ENCODE results near the gene CBY1. TPM values are rescaled to one million over a fixed set of nuclear protein-coding genes. Genes with fewer than 3 reads are reported as not detected.
"Not testable (repeated sequence)": the region's sequence is repeated elsewhere in the genome, so short reads cannot be mapped to it uniquely, and the experiment has no call there.

The CBY1 gene
- total RNA-seq: 10 to 100 TPM; 22.3 to 25.2 TPM
- long read RNA-seq, donor 1, transcript CBY1-201 (5 exons, 1,133 nt): major isoform, 8 of 12 reads
- long read RNA-seq, donor 1, partial matches to known transcripts: 0 of 12 reads
- long read RNA-seq, donor 1, other reads (novel, unspliced or antisense): 3 of 12 reads
- long read RNA-seq, donor 2, transcript CBY1-201 (5 exons, 1,133 nt): major isoform, 10 of 18 reads
- long read RNA-seq, donor 2, partial matches to known transcripts: 1 of 18 reads
- long read RNA-seq, donor 2, other reads (novel, unspliced or antisense): 3 of 18 reads

DNA sequence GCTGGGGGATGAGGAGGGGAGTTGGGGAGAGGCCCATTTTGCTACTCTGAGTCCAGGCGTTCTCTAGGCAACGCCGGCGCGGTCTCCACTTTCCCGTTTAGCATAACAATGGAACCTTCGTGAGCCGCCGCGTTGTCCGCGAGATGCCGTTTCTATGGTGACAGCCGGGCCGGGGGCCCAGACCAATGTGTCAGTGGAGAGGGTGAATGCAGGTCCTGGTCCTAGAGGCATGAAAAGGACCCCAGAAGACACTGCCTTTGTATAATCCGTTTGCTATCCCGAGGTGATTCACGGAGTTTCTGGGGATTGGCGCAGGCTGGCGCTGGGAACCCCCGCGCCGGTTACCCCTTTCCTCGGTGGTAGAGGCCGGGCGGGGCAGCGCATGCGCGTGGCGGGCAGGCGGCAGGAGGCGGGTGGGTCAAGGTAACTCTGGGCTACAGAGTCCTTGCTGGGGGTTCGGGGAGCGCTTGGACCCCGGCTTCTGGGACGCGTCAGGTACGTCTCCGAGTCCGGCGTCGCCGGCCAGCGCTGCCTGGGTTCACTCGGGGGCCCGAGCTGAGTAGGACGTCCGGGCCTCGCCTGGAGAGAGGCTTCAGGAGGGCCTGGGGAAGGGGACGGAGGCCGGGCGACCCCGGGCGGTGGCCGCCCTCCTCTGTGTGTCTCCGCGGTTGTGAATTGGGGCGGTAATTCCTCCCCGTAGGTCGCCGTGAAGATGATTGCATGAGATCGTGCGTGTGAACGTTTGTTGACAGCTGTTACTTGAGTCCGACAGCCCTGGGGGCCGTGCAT is at the start of gene CBY1, which contains the start of gene FAM227A:
Gene CBY1 (plus strand): TSS at position 383 of the 789 bp plus-strand sequence. CDS start 11,417 bp downstream, outside the sequence.
Gene FAM227A (minus strand): TSS at position 137 of the 789 bp plus-strand sequence. CDS start 6,224 bp downstream, outside the sequence.
- intact Hi-C loops (cut with DNase I): no loop called here
- DNase-seq (ENCODE audit: low spot score): peak; percentile 96

DNA sequence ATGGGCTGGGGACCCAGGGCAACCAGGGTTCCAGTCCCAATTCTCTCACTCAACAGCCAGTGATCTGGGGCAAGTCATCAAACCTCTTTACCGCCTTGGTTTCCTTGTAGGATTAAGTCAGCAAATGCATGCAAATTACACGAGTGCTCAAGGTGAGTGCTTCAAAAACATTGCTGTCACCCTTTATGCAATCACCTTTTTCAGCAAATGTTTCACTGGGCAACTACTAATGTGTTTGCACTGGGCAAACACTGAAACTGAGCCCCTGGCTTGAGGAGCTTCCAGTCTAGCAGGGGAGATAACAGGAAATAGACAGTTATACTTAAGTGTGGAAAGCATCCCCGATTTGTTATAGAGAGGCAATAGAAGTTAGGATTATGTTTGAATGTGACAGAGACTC is 48.8 kb upstream of the CBY1 start:
- intact Hi-C loops (cut with DNase I): no loop called here

DNA sequence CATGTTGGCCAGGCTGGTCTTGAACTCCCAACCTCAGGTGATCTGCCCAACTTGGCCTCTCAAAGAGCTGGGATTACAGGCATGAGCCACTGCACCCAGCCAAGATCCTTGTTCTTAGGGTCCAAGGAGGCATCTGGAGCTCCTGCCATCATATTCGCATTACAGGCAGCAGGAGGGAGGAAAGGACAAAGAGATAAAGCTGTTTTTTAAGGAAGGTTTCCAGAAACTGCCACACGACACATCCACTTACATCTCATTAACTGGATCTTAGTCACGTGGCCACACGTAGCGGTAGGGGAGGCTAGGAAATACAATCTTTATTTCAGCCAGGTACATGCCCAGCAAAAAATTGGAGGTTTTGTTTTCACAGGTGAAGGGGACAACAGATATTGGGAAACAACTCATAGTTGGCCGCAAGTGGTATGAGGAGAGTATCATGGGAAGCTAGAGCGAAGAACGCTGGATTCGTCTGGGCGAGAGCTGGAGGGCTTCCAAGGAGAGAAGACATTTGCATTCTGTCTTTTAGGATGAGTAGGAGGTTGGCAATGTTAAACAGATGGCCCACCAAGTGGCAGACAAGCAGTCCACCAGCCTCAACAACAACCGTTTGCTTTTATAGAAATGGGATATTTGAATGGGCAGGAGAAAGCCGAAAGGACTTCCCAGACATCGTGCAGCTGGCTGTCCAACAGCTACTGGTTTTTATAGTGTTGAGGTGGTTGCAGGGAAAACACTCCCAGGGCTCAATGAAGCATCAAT is 47.3 kb upstream of the CBY1 start:
- DNase-seq (ENCODE audit: low spot score): no peak
- intact Hi-C loops (cut with DNase I): no loop called here

More for the DNA sequence above, 48.8 kb upstream of the CBY1 start:
- DNase-seq (ENCODE audit: low spot score): no peak

DNA sequence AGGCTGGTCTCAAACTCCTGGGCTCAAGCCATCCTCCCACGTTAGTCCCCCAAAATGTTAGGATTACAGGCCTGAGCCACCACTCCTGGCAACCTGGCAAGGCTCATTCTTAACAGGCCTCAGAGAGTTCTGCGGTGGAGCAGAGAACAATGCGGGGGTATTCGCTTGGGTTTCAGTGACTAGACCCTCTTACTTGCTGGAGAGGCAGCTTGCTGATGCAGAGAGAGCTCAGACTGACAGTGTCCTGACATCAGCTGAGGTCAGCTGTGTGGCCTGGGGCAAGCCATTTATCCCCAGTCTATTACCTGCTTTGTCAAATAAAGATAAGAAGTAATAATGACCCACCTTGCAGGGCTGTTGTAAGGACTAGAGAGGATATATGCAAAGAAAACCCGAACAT is 46.2 kb upstream of the CBY1 start:
- no peak for DNase-seq (ENCODE audit: low spot score)
- intact Hi-C loops (cut with DNase I): no loop called here

DNA sequence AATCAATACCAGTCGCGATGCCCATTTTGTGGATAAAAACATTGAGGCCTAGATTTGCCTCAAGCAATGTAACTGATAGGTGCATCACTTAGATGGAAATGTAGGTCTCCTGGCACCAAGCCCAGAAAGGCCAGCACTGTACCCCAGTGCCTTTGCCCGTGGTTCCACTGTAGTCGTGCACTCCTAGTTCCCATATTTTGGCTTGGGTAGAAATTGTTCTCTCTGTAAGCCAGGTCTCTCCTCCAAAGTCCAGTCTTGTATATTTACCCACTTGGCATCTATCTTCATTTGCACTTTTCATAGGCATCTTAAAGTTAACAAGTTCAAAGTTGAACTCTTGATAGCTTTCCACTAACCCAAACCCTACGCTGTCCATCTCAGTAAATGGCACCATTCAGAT is 44.9 kb upstream of the CBY1 start:
- DNase-seq (ENCODE audit: low spot score): no peak
- intact Hi-C loops (cut with DNase I): no loop called here

DNA sequence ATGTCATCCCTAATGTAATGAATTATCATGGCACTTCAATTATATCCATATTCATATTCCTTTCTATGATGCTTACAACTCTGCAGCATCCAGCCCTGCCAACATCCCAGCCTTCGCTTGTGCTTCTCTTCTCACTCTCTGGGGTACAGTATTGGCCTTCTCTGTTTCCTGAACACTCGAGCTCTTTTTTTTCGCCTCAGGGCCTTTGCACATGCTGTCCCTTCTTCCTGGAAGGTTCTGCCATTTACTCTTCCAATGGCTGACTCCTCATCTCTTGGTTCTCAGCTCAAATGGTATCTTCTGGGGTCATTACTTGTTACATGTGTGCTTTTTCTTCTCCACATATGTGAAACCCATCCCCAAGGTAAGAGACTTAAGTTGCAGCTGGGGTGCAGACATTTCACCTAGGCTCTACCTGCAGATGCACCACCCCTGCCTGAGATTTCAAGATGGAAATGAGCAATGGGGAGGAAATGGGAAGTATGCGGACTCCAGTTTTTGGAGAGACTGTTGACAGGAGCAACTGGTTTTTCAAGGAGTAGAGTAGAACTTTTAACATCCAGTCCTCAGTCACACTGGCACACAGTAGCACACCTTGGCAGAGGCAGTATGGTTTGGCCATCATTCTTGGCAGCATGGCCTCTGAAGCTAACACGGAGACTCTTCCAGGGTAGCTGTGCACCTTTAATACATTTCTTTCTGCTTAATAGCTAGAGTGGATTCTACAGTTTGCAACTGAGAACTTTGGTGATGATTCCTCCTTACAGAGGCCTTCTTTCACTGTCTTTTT is 44.0 kb upstream of the CBY1 start:
- intact Hi-C loops (cut with DNase I): no loop called here
- no peak for DNase-seq (ENCODE audit: low spot score)

DNA sequence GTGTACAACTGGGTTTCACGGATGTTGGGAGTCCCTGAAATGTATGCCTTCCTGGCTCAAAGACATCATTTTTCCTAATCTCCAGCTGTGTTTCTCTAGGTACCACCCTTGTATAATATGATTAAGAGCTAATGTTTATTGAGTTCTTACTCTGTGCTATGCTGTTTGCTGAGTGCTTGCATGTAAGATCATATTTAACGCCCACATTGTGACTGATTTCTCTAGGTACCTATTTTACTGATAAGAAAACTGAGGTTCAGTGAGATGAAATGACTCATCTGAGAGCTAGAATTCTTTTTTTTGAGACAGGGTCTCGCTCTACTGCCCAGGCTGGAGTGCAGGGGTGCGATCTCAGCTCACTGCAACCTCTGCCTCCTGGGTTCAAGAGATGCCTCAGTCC is 42.9 kb upstream of the CBY1 start:
- intact Hi-C loops (cut with DNase I): no loop called here
- no peak for DNase-seq (ENCODE audit: low spot score)

DNA sequence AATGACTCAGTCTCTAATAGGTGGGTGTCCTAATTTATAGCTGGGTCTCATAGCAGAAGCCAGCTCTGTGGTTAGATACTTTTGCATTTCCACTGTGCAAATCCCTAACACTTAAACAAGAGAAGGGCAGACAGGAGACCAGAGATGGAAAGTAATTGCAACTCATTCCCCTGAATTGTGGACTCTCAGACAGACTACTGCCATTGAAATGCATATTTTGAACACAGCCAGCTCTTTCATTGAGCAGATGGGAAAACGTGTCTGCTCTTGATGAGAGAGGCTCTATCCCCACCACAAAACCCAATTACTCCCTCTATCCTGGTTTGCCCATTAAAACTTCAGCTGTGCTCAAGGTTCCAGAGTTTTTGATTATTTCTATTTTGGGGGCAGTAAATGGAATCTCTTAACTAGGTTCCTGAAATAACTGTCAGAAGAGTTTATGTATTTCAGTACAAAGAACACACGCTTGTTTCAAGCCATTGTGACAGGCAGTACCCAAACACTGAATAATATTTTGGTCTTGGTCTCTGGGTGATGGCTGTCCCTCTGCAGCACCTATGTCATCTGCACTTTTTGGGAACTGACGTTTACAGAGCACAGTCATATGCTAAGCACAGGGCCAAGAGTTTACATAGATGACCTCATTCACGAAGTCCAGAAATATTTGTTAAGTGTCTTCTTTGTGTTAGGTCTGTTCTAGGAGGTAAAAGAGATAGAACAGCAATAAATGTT is 41.9 kb upstream of the CBY1 start:
- DNase-seq (ENCODE audit: low spot score): no peak
- intact Hi-C loops (cut with DNase I): no loop called here

DNA sequence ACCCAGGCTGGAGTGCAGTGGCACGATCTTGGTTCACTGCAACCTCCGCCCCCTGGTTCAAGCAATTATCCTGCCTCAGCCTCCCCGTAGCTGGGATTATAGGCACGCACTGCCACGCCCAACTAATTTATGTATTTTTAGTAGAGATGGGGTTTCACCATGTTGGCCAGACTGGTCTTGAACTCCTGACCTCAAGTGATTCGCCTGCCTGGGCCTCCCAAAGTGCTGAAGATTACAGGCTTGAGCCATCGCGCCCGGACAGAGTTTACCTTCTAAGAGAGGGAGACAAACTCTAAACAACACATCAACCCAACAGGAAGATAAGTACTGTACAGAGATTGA is 41.4 kb upstream of the CBY1 start:
- intact Hi-C loops (cut with DNase I); DNase-seq (ENCODE audit: low spot score): not testable (repeated sequence)

DNA sequence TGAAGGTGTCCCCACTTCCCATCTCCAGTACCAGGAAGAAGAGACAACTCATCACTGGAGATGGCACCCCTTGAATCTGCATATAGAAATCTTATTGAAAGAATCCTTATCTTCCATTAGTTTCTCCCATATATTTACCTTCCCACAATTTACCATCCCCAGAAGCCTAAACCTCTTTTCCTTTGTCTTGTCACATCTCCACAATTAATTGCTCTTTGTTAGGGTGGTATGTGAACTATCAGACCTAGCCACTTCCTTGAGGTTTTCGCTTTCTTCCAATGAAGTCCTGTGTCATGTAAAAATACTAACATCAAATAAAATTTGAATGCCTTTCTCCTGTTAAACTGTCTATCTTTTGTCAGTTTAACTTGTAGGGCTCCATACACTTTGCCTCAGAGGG is 38.2 kb upstream of the CBY1 start:
- intact Hi-C loops (cut with DNase I): no loop called here
- DNase-seq (ENCODE audit: low spot score): no peak

DNA sequence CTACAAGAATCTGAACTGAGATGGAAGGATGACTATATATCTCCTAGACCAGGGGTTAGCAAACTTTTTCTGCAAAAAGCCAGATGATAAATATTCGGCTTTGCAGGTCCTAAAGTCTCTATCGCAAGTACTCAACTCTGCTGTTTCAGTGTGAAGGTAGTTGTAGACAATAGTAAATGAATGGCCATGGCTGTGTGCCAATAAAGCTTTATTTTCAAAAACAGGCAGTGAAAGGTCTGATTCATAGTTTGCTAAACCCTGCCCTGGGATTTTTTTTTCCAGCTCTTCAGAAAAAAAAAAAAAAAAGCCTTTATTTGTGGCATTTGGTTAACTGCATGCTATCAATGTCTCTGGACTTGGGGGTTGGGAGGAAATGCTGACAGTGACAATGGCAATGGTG is 37.8 kb upstream of the CBY1 start:
- intact Hi-C loops (cut with DNase I): no loop called here
- no peak for DNase-seq (ENCODE audit: low spot score)

DNA sequence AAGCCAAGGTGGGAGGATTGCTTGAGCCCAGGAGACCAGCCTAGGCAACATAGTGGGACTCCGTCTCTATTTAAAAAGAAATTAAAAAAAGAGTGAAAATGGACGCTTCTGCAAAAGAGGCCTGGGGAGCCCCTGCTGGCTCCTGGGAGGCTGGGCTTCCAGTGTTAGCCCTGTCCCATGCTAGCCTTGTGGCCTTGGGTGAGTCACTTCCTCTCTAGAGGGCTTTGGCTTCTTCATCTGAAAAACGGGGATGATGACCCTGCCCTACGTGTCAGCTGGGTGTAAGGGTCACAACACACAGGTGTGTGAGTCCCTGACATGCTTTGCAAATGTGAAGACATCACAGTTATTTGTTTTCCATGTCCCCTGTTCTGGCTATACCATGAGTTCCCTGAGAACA is 33.1 kb upstream of the CBY1 start:
- intact Hi-C loops (cut with DNase I): no loop called here
- no peak for DNase-seq (ENCODE audit: low spot score)

DNA sequence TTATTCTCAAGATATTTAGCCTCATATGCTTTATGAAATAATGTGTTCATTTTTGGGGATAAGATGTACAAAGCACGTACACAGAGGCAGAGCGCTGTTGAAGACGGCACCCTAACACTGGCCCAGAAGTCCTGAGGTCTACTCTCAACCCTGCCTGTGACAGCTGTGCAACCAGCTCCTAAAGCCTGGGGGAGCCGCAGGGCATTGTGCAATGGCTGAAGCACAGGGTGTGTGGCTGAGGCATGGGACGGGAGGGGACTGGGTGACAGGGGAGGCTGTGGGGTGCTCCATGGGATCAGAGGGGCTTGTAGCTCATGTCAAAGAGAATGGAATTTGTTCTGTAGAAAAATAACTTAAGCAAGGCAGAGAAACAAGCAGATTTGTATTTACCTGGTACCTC is 28.0 kb upstream of the CBY1 start:
- intact Hi-C loops (cut with DNase I): no loop called here
- DNase-seq (ENCODE audit: low spot score): no peak

DNA sequence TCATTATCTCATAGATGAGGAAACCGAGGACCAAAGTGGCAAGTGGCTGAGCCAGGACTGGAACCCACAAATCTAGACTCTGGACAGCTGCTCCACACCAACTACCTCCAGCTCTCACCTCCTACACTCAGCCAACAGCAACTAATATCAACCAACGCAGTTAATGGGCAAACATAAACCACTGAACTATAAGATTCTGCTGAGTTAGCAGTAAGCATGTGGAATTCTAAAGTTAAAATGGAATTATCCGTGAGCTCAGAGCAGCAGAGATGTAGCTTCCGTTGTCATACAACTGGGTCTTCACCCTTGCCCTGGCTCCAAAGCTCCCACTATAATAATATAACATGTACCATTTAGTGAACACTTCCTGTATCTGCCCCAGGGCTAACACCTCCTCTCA is 27.3 kb upstream of the CBY1 start:
- DNase-seq (ENCODE audit: low spot score): no peak
- intact Hi-C loops (cut with DNase I): no loop called here

DNA sequence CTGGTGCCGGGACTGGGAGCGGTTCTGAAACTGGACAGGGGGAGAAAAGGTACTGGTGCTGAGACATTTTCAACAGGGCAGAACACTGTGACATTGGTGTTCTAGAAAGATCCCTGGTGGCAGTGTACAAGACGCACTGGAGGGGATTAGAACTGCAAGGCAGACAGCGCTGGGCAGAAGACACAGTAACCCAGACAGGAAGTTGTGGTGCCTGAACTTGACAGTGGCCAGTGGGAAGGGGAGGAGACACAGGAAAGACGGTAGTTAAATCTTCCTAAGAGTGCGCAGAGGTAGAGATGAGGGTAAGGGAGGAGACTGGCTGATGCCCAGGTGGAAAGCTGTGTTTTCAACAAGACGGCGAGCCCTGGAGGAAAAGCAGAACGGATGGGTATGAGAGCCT is 24.7 kb upstream of the CBY1 start:
- intact Hi-C loops (cut with DNase I): no loop called here
- no peak for DNase-seq (ENCODE audit: low spot score)

DNA sequence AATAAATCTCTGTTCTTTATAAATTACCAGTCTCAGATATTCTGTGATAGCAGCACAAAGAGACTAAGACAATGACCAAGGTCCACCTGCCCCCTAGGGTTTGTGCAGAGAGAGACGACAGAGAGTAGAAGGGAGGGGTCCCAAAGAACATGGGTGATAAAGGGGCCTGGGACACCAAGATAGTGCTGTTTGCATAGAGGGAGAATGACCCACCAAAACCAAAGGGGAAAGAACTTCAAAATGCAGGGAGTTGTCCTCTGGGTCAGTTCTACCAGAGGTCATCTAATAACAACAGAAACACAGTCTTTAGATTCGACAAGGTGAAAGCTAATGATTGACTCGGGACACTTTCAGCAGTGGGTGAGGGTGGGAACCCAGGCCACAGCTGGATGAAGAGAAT is 23.9 kb upstream of the CBY1 start:
- intact Hi-C loops (cut with DNase I): no loop called here

DNA sequence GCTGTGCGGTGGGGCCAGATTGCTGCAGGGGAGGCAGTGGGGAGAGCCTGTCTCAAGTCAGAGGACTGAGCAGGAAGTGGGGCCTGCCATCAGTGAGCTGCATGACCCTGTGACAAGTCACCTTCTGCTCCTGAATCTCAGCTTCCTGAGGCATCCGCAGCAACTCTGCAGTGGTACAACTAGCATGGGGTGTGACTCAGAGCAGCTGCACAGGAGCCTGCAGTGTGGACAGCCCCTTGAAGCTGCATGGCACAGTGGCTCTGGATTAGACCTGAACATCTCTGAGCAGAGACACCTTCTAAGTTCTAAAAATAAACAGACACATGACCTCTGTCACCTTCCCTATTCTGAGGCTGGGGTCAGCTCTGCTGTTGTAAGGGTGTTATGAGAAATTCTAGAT is 18.2 kb upstream of the CBY1 start:
- intact Hi-C loops (cut with DNase I): no loop called here

More for the DNA sequence above, 23.9 kb upstream of the CBY1 start:
- DNase-seq (ENCODE audit: low spot score): no peak

DNA sequence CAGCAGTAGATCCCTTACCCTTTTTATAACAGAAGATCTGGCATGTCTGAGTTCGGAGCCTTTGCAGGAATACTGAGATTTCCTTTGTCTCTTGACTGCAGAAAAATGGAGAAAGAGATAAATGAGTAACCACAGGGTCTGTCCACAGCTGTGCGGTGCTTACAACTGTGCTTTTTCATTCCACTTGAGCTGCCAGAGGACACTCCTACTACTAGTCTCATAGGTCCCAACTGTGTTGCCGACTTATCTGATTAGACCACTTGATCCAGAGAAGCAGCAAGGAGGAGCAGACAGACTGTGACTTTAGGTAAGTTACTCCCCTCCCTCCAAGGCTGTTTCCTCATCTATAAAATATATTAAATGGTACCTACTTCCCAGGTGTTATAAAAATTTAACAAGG is 17.7 kb upstream of the CBY1 start:
- DNase-seq (ENCODE audit: low spot score): no peak

More for the DNA sequence above, 18.2 kb upstream of the CBY1 start:
- DNase-seq (ENCODE audit: low spot score): no peak

More for the DNA sequence above, 17.7 kb upstream of the CBY1 start:
- intact Hi-C loops (cut with DNase I): no loop called here
